Neural crest cell (in vitro differentiated cells): Measurements from ENCODE around the gene BAIAP2. TPM values are rescaled to one million over a fixed set of nuclear protein-coding genes. Genes with fewer than 3 reads are reported as not detected.

ENCODE experiments used
- DNase-seq: peaks from one replicate; pipeline ENCODE4 v3.0.0; 2021; ENCODE audit warnings: low read depth, mixed read lengths, low spot score
- H3K27ac Mint-ChIP-seq: one replicate; pipeline ENCODE4 v1.8.0; 2021; ENCODE audit warnings: mild to moderate bottlenecking, mixed read lengths; ENCODE audit not compliant: unreplicated experiment
- H3K27me3 Mint-ChIP-seq: 2 replicates; pipeline ENCODE4 v1.8.0; 2021; ENCODE audit warnings: low read depth, mild to moderate bottlenecking, mixed read lengths
- H3K36me3 Mint-ChIP-seq: 2 replicates; pipeline ENCODE4 v1.8.0; 2021; ENCODE audit warnings: low read depth, mild to moderate bottlenecking, mixed read lengths
- H3K4me1 Mint-ChIP-seq: 2 replicates; pipeline ENCODE4 v1.8.0; 2021; ENCODE audit warnings: mixed read lengths
- H3K4me3 Mint-ChIP-seq: one replicate; pipeline ENCODE4 v1.8.0; 2021; ENCODE audit warnings: mild to moderate bottlenecking, mixed read lengths
- H3K9me3 Mint-ChIP-seq: 2 replicates; pipeline ENCODE4 v1.8.0; 2021; ENCODE audit warnings: mixed read lengths
- CTCF ChIP-seq: fragments of 200-600 bp; sonication (generic); conservative IDR thresholded peaks from 2 replicates; pipeline ENCODE4 v1.5.0; 2021; ENCODE audit warnings: antibody characterized with exemption, mild to moderate bottlenecking
- total RNA-seq: library from RNA; stranded (reverse); gene quantifications from 2 replicates; pipeline ENCODE4 v1.2.1, GENCODE V29; 2021

The BAIAP2 gene
- total RNA-seq, 1 donor from 2014 or later = 47.5 TPM

GRCh38 chr17:81039854-81040758 is 5.2 kb downstream of the BAIAP2 start:
- Mint-ChIP-seq H3K4me1 (peaks cover 58% of the 10 kb centered on the region), H3K36me3 (no peaks in the 10 kb centered on the region), H3K9me3 (no peaks in the 10 kb centered on the region), H3K27me3 (no peaks in the 10 kb centered on the region), H3K27ac (no peak overlapping the region), H3K4me3 (peak overlapping the region; percentile 71)
- TF ChIP-seq CTCF = no peak
- no peak for DNase-seq

- TF ChIP-seq CTCF = peak; percentile 53
- no peaks in the 10 kb centered on the region for H3K9me3 Mint-ChIP-seq
- H3K27me3 Mint-ChIP-seq = no peaks in the 10 kb centered on the region
- no peaks in the 10 kb centered on the region for H3K36me3 Mint-ChIP-seq
- DNase-seq = no peak
- no peak overlapping the region for H3K27ac Mint-ChIP-seq
- peak overlapping the region; percentile 71 for H3K4me3 Mint-ChIP-seq
- peaks cover 55% of the 10 kb centered on the region for H3K4me1 Mint-ChIP-seq
Measured at GRCh38 chr17:81040791-81041337, 5.9 kb downstream of the BAIAP2 start.

GRCh38 chr17:81042606-81043005 is 7.7 kb downstream of the BAIAP2 start:
- H3K27me3 Mint-ChIP-seq = no peaks in the 10 kb centered on the region
- TF ChIP-seq CTCF = no peak
- peaks cover 43% of the 10 kb centered on the region for H3K4me1 Mint-ChIP-seq

GRCh38 chr17:81043319-81043724 is 8.4 kb downstream of the BAIAP2 start:
- peak overlapping the region; percentile 81 for H3K27ac Mint-ChIP-seq
- no peaks in the 10 kb centered on the region for H3K9me3 Mint-ChIP-seq
- no peak for TF ChIP-seq CTCF
- no peak overlapping the region for H3K4me3 Mint-ChIP-seq
- no peaks in the 10 kb centered on the region for H3K27me3 Mint-ChIP-seq
- H3K4me1 Mint-ChIP-seq = peaks cover 36% of the 10 kb centered on the region
- no peak for DNase-seq
- no peaks in the 10 kb centered on the region for H3K36me3 Mint-ChIP-seq

More at GRCh38 chr17:81042606-81043005, 7.7 kb downstream of the BAIAP2 start:
- Mint-ChIP-seq H3K27ac (peak overlapping the region; percentile 89), H3K9me3 (no peaks in the 10 kb centered on the region), H3K4me3 (no peak overlapping the region), H3K36me3 (no peaks in the 10 kb centered on the region)
- no peak for DNase-seq

GRCh38 chr17:81043725-81044427 is 8.9 kb downstream of the BAIAP2 start:
- H3K4me1 Mint-ChIP-seq = peaks cover 36% of the 10 kb centered on the region
- H3K9me3 Mint-ChIP-seq = no peaks in the 10 kb centered on the region
- H3K27me3 Mint-ChIP-seq = no peaks in the 10 kb centered on the region
- no peaks in the 10 kb centered on the region for H3K36me3 Mint-ChIP-seq
- H3K4me3 Mint-ChIP-seq = no peak overlapping the region
- no peak for DNase-seq
- TF ChIP-seq CTCF = no peak
- H3K27ac Mint-ChIP-seq = peak overlapping the region; percentile 81
